BE2C (cell line): ENCODE data around the gene CATSPER1. TPM values are rescaled to one million over a fixed set of nuclear protein-coding genes. Genes with fewer than 3 reads are reported as not detected.

ENCODE experiments used
- DNase-seq: peaks from one replicate; pipeline ENCODE4 v3.0.0-alpha.2; 2020
- H3K27me3 ChIP-seq: fragments of 250-450 bp; sonication (Bioruptor Pico); 2 replicates; pipeline ENCODE4 v1.5.1; 2020; ENCODE audit warnings: mild to moderate bottlenecking
- H3K36me3 ChIP-seq: fragments of 250-450 bp; sonication (Bioruptor Pico); 2 replicates; pipeline ENCODE4 v1.5.1; 2020; ENCODE audit warnings: mild to moderate bottlenecking
- H3K4me1 ChIP-seq: fragments of 250-450 bp; sonication (Bioruptor Pico); 2 replicates; pipeline ENCODE4 v1.5.1; 2020
- H3K4me3 ChIP-seq: 2 replicates; pipeline ENCODE4 v1.5.1; 2011; ENCODE audit warnings: low read depth, low read length
- H3K9me3 ChIP-seq: fragments of 250-450 bp; sonication (Bioruptor Pico); 2 replicates; pipeline ENCODE4 v1.5.1; 2020
- CTCF ChIP-seq: IDR thresholded peaks from 2 replicates; pipeline ENCODE4 v1.5.1; 2012; ENCODE audit warnings: mild to moderate bottlenecking, low read depth, low read length
- polyA plus RNA-seq: library from polyadenylated mRNA; unstranded; fragments of >200 nt; gene quantifications from one replicate; pipeline ENCODE4 v1.2.1, GENCODE V29; 2012; ENCODE audit warnings: low read depth, missing spikeins; ENCODE audit not compliant: insufficient read length, insufficient read depth

Gene CATSPER1
- polyA plus RNA-seq, result not detected

GRCh38 chr11:66026017-66026529 is at the start of gene CATSPER1:
Gene CATSPER1 (minus strand): TSS chr11:66026479. CDS start chr11:66026379, 100 bp downstream.
- H3K4me3 ChIP-seq, result no peak within 1 kb of the TSS
- no peaks in the 10 kb centered on the region for H3K4me1 ChIP-seq
- DNase-seq, result no peak
- no peaks in the 10 kb centered on the region for H3K9me3 ChIP-seq
- peaks cover 11% of the 10 kb centered on the region; the same call in 1 of the 2 replicates for H3K27me3 ChIP-seq
- H3K36me3 ChIP-seq, result no peaks in the 10 kb centered on the region
- no peak for TF ChIP-seq CTCF

GRCh38 chr11:66075273-66075672 is 49.0 kb upstream of the CATSPER1 start:
- Histone ChIP-seq H3K9me3 (no peaks in the 10 kb centered on the region), H3K4me1 (peaks cover 1% of the 10 kb centered on the region; the same call in 1 of the 2 replicates), H3K4me3 (no peak overlapping the region), H3K36me3 (no peaks in the 10 kb centered on the region; the same call in 1 of the 2 replicates), H3K27me3 (no peaks in the 10 kb centered on the region)
- TF ChIP-seq CTCF, result no peak
- DNase-seq, result no peak

- Histone ChIP-seq H3K36me3 (peaks cover 6% of the 10 kb centered on the region), H3K4me1 (peaks cover 8% of the 10 kb centered on the region), H3K27me3 (no peaks in the 10 kb centered on the region), H3K4me3 (no peak overlapping the region), H3K9me3 (no peaks in the 10 kb centered on the region)
- no peak for DNase-seq
- no peak for TF ChIP-seq CTCF
Measured at GRCh38 chr11:66073669-66074068, 47.4 kb upstream of the CATSPER1 start.

DNA sequence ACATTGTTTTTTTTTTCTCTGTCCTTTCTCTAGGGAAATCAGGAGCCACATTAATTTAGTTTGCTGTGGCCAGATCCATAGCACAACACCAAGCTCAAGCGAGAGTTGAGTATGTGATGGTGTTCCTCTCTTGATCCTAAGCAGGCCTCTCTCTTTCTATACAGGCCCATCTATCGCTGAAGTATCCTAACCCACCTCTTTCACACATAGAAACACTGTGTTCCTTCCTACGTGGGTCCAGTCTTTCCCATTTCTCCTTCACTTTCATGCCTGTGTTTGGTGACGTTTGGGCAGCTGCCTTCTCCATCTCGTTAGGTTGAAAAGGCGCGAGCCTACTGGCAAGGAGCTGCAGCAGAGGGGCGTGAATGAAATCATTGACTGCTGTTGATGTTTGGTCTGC is 46.2 kb upstream of the CATSPER1 start:
- Histone ChIP-seq H3K27me3 (no peaks in the 10 kb centered on the region), H3K4me1 (peaks cover 11% of the 10 kb centered on the region), H3K36me3 (peaks cover 16% of the 10 kb centered on the region), H3K4me3 (no peak overlapping the region), H3K9me3 (no peaks in the 10 kb centered on the region)
- DNase-seq, result no peak
- no peak for TF ChIP-seq CTCF

DNA sequence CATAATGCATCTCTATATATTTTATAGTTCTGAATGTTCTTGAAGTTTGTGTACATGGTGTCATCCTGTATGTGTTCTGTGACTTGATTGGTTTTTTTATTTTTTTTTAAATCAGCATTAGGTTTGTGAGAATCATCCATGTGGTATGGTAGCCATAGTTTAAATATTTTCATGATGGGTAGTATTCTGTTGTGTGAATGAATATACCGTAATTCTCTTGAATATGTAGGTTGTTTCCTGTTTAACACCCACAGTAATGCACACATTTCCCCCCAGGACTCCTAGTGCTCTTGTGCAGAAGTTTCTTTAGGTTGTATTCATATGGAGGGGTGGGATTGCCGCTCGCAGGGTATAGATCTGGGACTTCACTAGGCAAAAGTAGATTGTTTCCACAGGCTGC is 45.8 kb upstream of the CATSPER1 start:
- H3K4me1 ChIP-seq, result peaks cover 11% of the 10 kb centered on the region
- no peak for DNase-seq

More for the DNA sequence above, 45.8 kb upstream of the CATSPER1 start:
- Histone ChIP-seq H3K27me3 (no peaks in the 10 kb centered on the region), H3K9me3 (no peaks in the 10 kb centered on the region), H3K36me3 (peaks cover 21% of the 10 kb centered on the region), H3K4me3 (peak overlapping the region; percentile 66; the same call in 1 of the 2 replicates)
- TF ChIP-seq CTCF, result no peak
